GM12801 (cell line): Measurements from ENCODE around the gene CACNA2D2.

Source experiments
- CTCF ChIP-seq: IDR thresholded peaks from one replicate; pipeline ENCODE4 v1.5.1; 2011; ENCODE audit warnings: control low read depth; ENCODE audit not compliant: insufficient read length; ENCODE audit errors: extremely low read depth

The CACNA2D2 gene

GRCh38 chr3:50502584-50503423, 630 bp downstream of the CACNA2D2 start:
- TF ChIP-seq CTCF: no peak

GRCh38 chr3:50502225-50502583, 1.2 kb downstream of the CACNA2D2 start:
- no peak for TF ChIP-seq CTCF

GRCh38 chr3:50495609-50496423, 7.6 kb downstream of the CACNA2D2 start:
- no peak for TF ChIP-seq CTCF

GRCh38 chr3:50494126-50494525, 9.3 kb downstream of the CACNA2D2 start:
- TF ChIP-seq CTCF: no peak

GRCh38 chr3:50493623-50494022, 9.8 kb downstream of the CACNA2D2 start:
- no peak for TF ChIP-seq CTCF

GRCh38 chr3:50493086-50493485, 10.3 kb downstream of the CACNA2D2 start:
- TF ChIP-seq CTCF: no peak

- no peak for TF ChIP-seq CTCF
Measured at GRCh38 chr3:50491023-50491422, 12.4 kb downstream of the CACNA2D2 start.
